ENCODE measurements around the gene FKBP15.

Gene FKBP15

GRCh38 chr9:113205432-113205831 is 15.6 kb downstream of the FKBP15 start:
- Histone ChIP-seq H3K4me1 (ENCODE audit: low read length) (peaks cover 12% of the 10 kb centered on the region), H2AFZ (ENCODE audit: low read depth, low read length) (no peak overlapping the region), H3K4me3 (ENCODE audit: low read length) (no peak overlapping the region), H3K79me2 (ENCODE audit: low read length) (no peaks in the 10 kb centered on the region), H3K9me3 (ENCODE audit: insufficient read depth, low read length) (no peaks in the 10 kb centered on the region), H3K4me2 (ENCODE audit: low read length) (no peak overlapping the region), H3K27ac (ENCODE audit: low read length) (no peak overlapping the region), H3K36me3 (replicated peaks; ENCODE audit: low read depth, low read length) (peaks cover 61% of the 10 kb centered on the region), H3K27me3 (ENCODE audit: low read depth, low read length) (no peaks in the 10 kb centered on the region), H3K9ac (ENCODE audit: low read length) (no peak overlapping the region), H4K20me1 (ENCODE audit: insufficient read depth, low read length) (no peaks in the 10 kb centered on the region; the same call in 1 of the 2 replicates)
- TF ChIP-seq CTCF (IDR thresholded peaks at IDR 0.05; ENCODE audit: low read depth, low read length) (no peak), EZH2phosphoT487 (IDR thresholded peaks at IDR 0.05; ENCODE audit: low read depth) (no peak)

- H2AFZ ChIP-seq (ENCODE audit: low read depth, low read length), result no peak overlapping the region
- H3K27me3 ChIP-seq (ENCODE audit: low read depth, low read length), result no peaks in the 10 kb centered on the region
- H3K4me1 ChIP-seq (ENCODE audit: low read length), result no peaks in the 10 kb centered on the region
- H3K9ac ChIP-seq (ENCODE audit: low read length), result no peak overlapping the region
- no peak for TF ChIP-seq CTCF (IDR thresholded peaks at IDR 0.05; ENCODE audit: low read depth, low read length)
- no peak for TF ChIP-seq EZH2phosphoT487 (IDR thresholded peaks at IDR 0.05; ENCODE audit: low read depth)
- no peaks in the 10 kb centered on the region for H4K20me1 ChIP-seq (ENCODE audit: insufficient read depth, low read length)
- no peaks in the 10 kb centered on the region for H3K9me3 ChIP-seq (ENCODE audit: insufficient read depth, low read length)
- no peak overlapping the region for H3K4me3 ChIP-seq (ENCODE audit: low read length)
- H3K79me2 ChIP-seq (ENCODE audit: low read length), result no peaks in the 10 kb centered on the region
- no peak overlapping the region for H3K4me2 ChIP-seq (ENCODE audit: low read length)
- peaks cover 63% of the 10 kb centered on the region for H3K36me3 ChIP-seq (replicated peaks; ENCODE audit: low read depth, low read length)
- H3K27ac ChIP-seq (ENCODE audit: low read length), result no peak overlapping the region
These were observed 21.3 kb downstream of the FKBP15 start for GRCh38 chr9:113199683-113200329.

- no peak overlapping the region for H3K4me2 ChIP-seq (ENCODE audit: low read length)
- no peaks in the 10 kb centered on the region for H3K27me3 ChIP-seq (ENCODE audit: low read depth, low read length)
- no peak overlapping the region for H2AFZ ChIP-seq (ENCODE audit: low read depth, low read length)
- no peak overlapping the region for H3K27ac ChIP-seq (ENCODE audit: low read length)
- peaks cover 48% of the 10 kb centered on the region for H3K36me3 ChIP-seq (replicated peaks; ENCODE audit: low read depth, low read length)
- no peaks in the 10 kb centered on the region for H4K20me1 ChIP-seq (ENCODE audit: insufficient read depth, low read length)
- H3K4me3 ChIP-seq (ENCODE audit: low read length), result no peak overlapping the region
- no peaks in the 10 kb centered on the region for H3K79me2 ChIP-seq (ENCODE audit: low read length)
- no peaks in the 10 kb centered on the region for H3K9me3 ChIP-seq (ENCODE audit: insufficient read depth, low read length)
- no peak for TF ChIP-seq CTCF (IDR thresholded peaks at IDR 0.05; ENCODE audit: low read depth, low read length)
- no peak for TF ChIP-seq EZH2phosphoT487 (IDR thresholded peaks at IDR 0.05; ENCODE audit: low read depth)
- H3K9ac ChIP-seq (ENCODE audit: low read length), result no peak overlapping the region
- H3K4me1 ChIP-seq (ENCODE audit: low read length), result no peaks in the 10 kb centered on the region
These were observed 28.6 kb downstream of the FKBP15 start for GRCh38 chr9:113192455-113192854.

GRCh38 chr9:113187929-113188595 is 33.0 kb downstream of the FKBP15 start:
- no peak overlapping the region for H3K4me2 ChIP-seq (ENCODE audit: low read length)
- H3K9me3 ChIP-seq (ENCODE audit: insufficient read depth, low read length), result no peaks in the 10 kb centered on the region
- no peaks in the 10 kb centered on the region for H3K27me3 ChIP-seq (ENCODE audit: low read depth, low read length)
- no peaks in the 10 kb centered on the region for H4K20me1 ChIP-seq (ENCODE audit: insufficient read depth, low read length)
- no peaks in the 10 kb centered on the region for H3K79me2 ChIP-seq (ENCODE audit: low read length)
- no peak overlapping the region for H3K9ac ChIP-seq (ENCODE audit: low read length)
- H3K4me3 ChIP-seq (ENCODE audit: low read length), result no peak overlapping the region
- H3K27ac ChIP-seq (ENCODE audit: low read length), result no peak overlapping the region
- H2AFZ ChIP-seq (ENCODE audit: low read depth, low read length), result no peak overlapping the region
- no peaks in the 10 kb centered on the region for H3K4me1 ChIP-seq (ENCODE audit: low read length)
- H3K36me3 ChIP-seq (replicated peaks; ENCODE audit: low read depth, low read length), result peaks cover 69% of the 10 kb centered on the region
- TF ChIP-seq CTCF (IDR thresholded peaks at IDR 0.05; ENCODE audit: low read depth, low read length) (no peak), EZH2phosphoT487 (IDR thresholded peaks at IDR 0.05; ENCODE audit: low read depth) (no peak)
